Type B pancreatic cell (in vitro differentiated cells): ENCODE results near the gene CCT6B. TPM values are rescaled to one million over a fixed set of nuclear protein-coding genes. Genes with fewer than 3 reads are reported as not detected.

Source experiments
- DNase-seq: peaks from one replicate; pipeline ENCODE4 v3.0.0; 2021; ENCODE audit warnings: mixed read lengths; ENCODE audit not compliant: unreplicated experiment; ENCODE audit errors: extremely low spot score
- H3K27ac Mint-ChIP-seq: 2 replicates; pipeline ENCODE4 v1.8.0; 2021; ENCODE audit warnings: mild to moderate bottlenecking, mixed read lengths
- H3K27me3 Mint-ChIP-seq: 2 replicates; pipeline ENCODE4 v1.8.0; 2021; ENCODE audit warnings: mixed read lengths
- H3K36me3 Mint-ChIP-seq: 2 replicates; pipeline ENCODE4 v1.8.0; 2021; ENCODE audit warnings: mixed read lengths
- H3K4me1 Mint-ChIP-seq: one replicate; pipeline ENCODE4 v1.8.0; 2021; ENCODE audit warnings: mixed read lengths; ENCODE audit not compliant: unreplicated experiment
- H3K4me3 Mint-ChIP-seq: 2 replicates; pipeline ENCODE4 v1.8.0; 2021; ENCODE audit warnings: mild to moderate bottlenecking, mixed read lengths
- H3K9me3 Mint-ChIP-seq: 2 replicates; pipeline ENCODE4 v1.8.0; 2021; ENCODE audit warnings: mixed read lengths
- CTCF ChIP-seq: fragments of 200-600 bp; sonication (generic); conservative IDR thresholded peaks from 2 replicates; pipeline ENCODE4 v1.5.0; 2021; ENCODE audit warnings: antibody characterized with exemption, mild to moderate bottlenecking
- total RNA-seq: library from RNA; stranded (reverse); gene quantifications from 2 replicates; pipeline ENCODE4 v1.2.1, GENCODE V29; 2021; ENCODE audit warnings: low replicate concordance

Gene CCT6B
- total RNA-seq, 1 donor from 2014 or later: 1.5 TPM

GRCh38 chr17:34996422-34997285 lies 35.4 kb upstream of the CCT6B start:
- H3K36me3 Mint-ChIP-seq: peaks cover 13% of the 10 kb centered on the region
- DNase-seq: no peak
- no peaks in the 10 kb centered on the region for H3K9me3 Mint-ChIP-seq
- peaks cover 4% of the 10 kb centered on the region for H3K4me1 Mint-ChIP-seq
- H3K27ac Mint-ChIP-seq: no peak overlapping the region
- H3K4me3 Mint-ChIP-seq: no peak overlapping the region
- TF ChIP-seq CTCF: no peak
- H3K27me3 Mint-ChIP-seq: no peaks in the 10 kb centered on the region

GRCh38 chr17:34993031-34993430 lies 31.8 kb upstream of the CCT6B start:
- Mint-ChIP-seq H3K36me3 (peaks cover 13% of the 10 kb centered on the region), H3K9me3 (no peaks in the 10 kb centered on the region), H3K27ac (no peak overlapping the region), H3K4me3 (no peak overlapping the region), H3K4me1 (no peaks in the 10 kb centered on the region), H3K27me3 (no peaks in the 10 kb centered on the region)
- TF ChIP-seq CTCF: no peak
- no peak for DNase-seq

- no peak for TF ChIP-seq CTCF
- Mint-ChIP-seq H3K9me3 (no peaks in the 10 kb centered on the region), H3K27ac (no peak overlapping the region), H3K4me3 (no peak overlapping the region), H3K27me3 (no peaks in the 10 kb centered on the region), H3K4me1 (no peaks in the 10 kb centered on the region), H3K36me3 (peaks cover 18% of the 10 kb centered on the region)
- no peak for DNase-seq
Observed at GRCh38 chr17:34991606-34992005, 30.3 kb upstream of the CCT6B start.

GRCh38 chr17:34990921-34991365 lies 29.7 kb upstream of the CCT6B start:
- TF ChIP-seq CTCF: no peak
- H3K4me3 Mint-ChIP-seq: no peak overlapping the region
- DNase-seq: no peak
- no peak overlapping the region for H3K27ac Mint-ChIP-seq
- no peaks in the 10 kb centered on the region for H3K9me3 Mint-ChIP-seq
- H3K4me1 Mint-ChIP-seq: no peaks in the 10 kb centered on the region
- no peaks in the 10 kb centered on the region for H3K27me3 Mint-ChIP-seq
- peaks cover 24% of the 10 kb centered on the region for H3K36me3 Mint-ChIP-seq

- H3K27me3 Mint-ChIP-seq: no peaks in the 10 kb centered on the region
- H3K4me1 Mint-ChIP-seq: peaks cover under 1% of the 10 kb centered on the region
- H3K36me3 Mint-ChIP-seq: peaks cover 25% of the 10 kb centered on the region
Observed at GRCh38 chr17:34989473-34989872, 28.2 kb upstream of the CCT6B start.

More at GRCh38 chr17:34989473-34989872, 28.2 kb upstream of the CCT6B start:
- TF ChIP-seq CTCF: no peak
- Mint-ChIP-seq H3K9me3 (no peaks in the 10 kb centered on the region), H3K4me3 (no peak overlapping the region), H3K27ac (no peak overlapping the region)
- no peak for DNase-seq
